Smooth muscle cell (in vitro differentiated cells): ENCODE data around the gene IGSF21. TPM values are rescaled to one million over a fixed set of nuclear protein-coding genes. Genes with fewer than 3 reads are reported as not detected.

Source experiments
- DNase-seq: peaks from one replicate; lab custom pipeline; 2025; ENCODE audit not compliant: unreplicated experiment; lab: John Stamatoyannopoulos, UW
- H2AFZ ChIP-seq: fragments of 200-600 bp; sonication (generic); 2 replicates; pipeline ENCODE4 v1.6.0; 2016; ENCODE audit warnings: antibody characterized with exemption, low read depth, mild to moderate bottlenecking
- H3F3A ChIP-seq: fragments of 200-600 bp; sonication (generic); 2 replicates; pipeline ENCODE4 v1.6.0; 2017; ENCODE audit warnings: antibody characterized with exemption, low read depth
- H3K27ac ChIP-seq: fragments of 200-600 bp; sonication (generic); 2 replicates; pipeline ENCODE4 v1.5.1; 2016; ENCODE audit warnings: low read depth, mild to moderate bottlenecking
- H3K27me3 ChIP-seq: fragments of 200-600 bp; sonication (generic); 2 replicates; pipeline ENCODE4 v1.6.1; 2016; ENCODE audit warnings: low read depth, mild to moderate bottlenecking
- H3K36me3 ChIP-seq: fragments of 200-600 bp; sonication (generic); 2 replicates; pipeline ENCODE4 v1.5.1; 2016; ENCODE audit warnings: low read depth
- H3K4me1 ChIP-seq: fragments of 200-600 bp; sonication (generic); 2 replicates; pipeline ENCODE4 v1.5.1; 2016; ENCODE audit warnings: low read depth
- H3K4me2 ChIP-seq: fragments of 200-600 bp; sonication (generic); 2 replicates; pipeline ENCODE4 v1.6.0; 2016; ENCODE audit warnings: mild to moderate bottlenecking
- H3K4me3 ChIP-seq: fragments of 200-600 bp; sonication (generic); 2 replicates; pipeline ENCODE4 v1.5.1; 2016; ENCODE audit warnings: mild to moderate bottlenecking
- H3K79me2 ChIP-seq: fragments of 200-600 bp; sonication (generic); 2 replicates; pipeline ENCODE4 v1.6.0; 2016; ENCODE audit warnings: low read depth, mild to moderate bottlenecking
- H3K9ac ChIP-seq: fragments of 200-600 bp; sonication (generic); 2 replicates; pipeline ENCODE4 v1.6.0; 2016; ENCODE audit warnings: low read depth
- H3K9me3 ChIP-seq: fragments of 200-600 bp; sonication (generic); replicated peaks from 2 replicates; pipeline ENCODE4 v1.5.1; 2016; ENCODE audit warnings: low read depth
- H4K20me1 ChIP-seq: fragments of 200-600 bp; sonication (generic); 2 replicates; pipeline ENCODE4 v1.6.0; 2016; ENCODE audit warnings: low read depth
- CTCF ChIP-seq: fragments of 200-600 bp; sonication (generic); IDR thresholded peaks from 2 replicates; pipeline ENCODE4 v1.5.1; 2017; ENCODE audit warnings: borderline replicate concordance, mild to moderate bottlenecking, antibody characterized with exemption; ENCODE audit not compliant: insufficient read depth, poor library complexity, severe bottlenecking
- WGBS: methylation state at CpG from one replicate; pipeline ENCODE4 v1.1.7; 2016; ENCODE audit warnings: low lambda C conversion rate; 5-methylcytosine and 5-hydroxymethylcytosine counted together
- polyA plus RNA-seq: library from polyadenylated mRNA; unstranded; fragments of >200 nt; fragmentation: Nextera tagmentation; extraction: Ambion mirVana; gene quantifications from 2 replicates; pipeline ENCODE4 v1.2.1, GENCODE V29; 2016
- total RNA-seq: library from RNA; depleted of rRNA; stranded (reverse); fragments of >200 nt; gene quantifications from 2 replicates; pipeline ENCODE4 v1.2.3, GENCODE V29; 2014

The IGSF21 gene
- total and polyA plus RNA-seq, 2 experiments from 2014 or later, result not detected

DNA sequence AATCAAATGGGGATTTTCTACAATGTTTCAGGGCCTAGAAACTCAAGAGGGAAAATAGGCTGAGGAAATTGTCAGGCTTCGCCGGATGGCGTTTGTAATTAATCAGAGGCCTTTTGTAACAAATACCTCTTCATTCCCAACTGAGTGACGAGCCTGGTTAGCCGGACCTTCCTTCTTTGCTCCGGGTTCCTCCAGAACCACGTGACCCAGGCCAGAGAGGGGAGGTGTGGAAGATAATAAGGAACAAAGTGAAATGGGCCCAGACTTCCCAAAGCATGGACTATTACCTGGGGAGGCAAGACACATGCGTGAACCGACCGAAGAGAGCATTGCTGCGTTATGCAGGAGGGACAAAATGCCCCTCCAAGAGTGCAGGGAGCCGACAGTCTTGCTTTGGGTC is 7.5 kb upstream of the IGSF21 start:
- Histone ChIP-seq H2AFZ (no peak overlapping the region), H3K79me2 (no peaks in the 10 kb centered on the region), H3K9ac (no peak overlapping the region), H3K27ac (no peak overlapping the region), H3K4me3 (no peak overlapping the region), H3K36me3 (no peaks in the 10 kb centered on the region), H3K9me3 (no peaks in the 10 kb centered on the region), H3K4me2 (no peak overlapping the region), H3K27me3 (peaks cover 73% of the 10 kb centered on the region), H3K4me1 (no peaks in the 10 kb centered on the region), H3F3A (no peaks in the 10 kb centered on the region), H4K20me1 (no peaks in the 10 kb centered on the region)
- TF ChIP-seq CTCF, result no peak
- DNase-seq, result no peak
- 82% methylated on average over 12 of the region's 12 CpGs for WGBS

DNA sequence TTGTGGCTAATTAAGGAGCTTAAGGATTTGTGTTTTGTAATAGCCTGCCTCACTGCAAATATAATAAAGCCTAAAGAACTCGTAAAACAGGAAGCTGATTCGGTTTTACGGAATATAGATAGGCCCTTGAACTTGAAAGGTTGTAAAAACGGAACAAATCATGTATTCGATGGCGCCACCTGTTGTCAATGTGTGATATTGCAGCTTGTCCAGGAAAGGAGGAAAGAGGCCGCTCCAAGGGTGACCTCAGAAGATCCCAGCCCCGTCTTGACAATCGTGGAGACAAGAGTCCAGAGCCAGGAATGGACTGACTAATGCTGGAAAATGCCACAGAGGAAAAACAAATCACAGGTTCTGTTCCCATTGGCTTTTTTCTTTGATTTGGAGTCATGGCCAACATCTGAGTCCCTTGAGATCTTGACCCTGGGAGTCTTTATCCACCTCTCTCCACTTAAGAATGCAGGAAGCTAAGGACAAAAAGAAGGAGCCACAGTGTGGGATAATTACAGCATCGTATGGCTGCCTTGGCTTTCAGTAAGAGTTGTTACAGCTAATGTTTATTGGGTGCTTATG is 7.0 kb upstream of the IGSF21 start:
- no peaks in the 10 kb centered on the region for H3F3A ChIP-seq
- H4K20me1 ChIP-seq, result no peaks in the 10 kb centered on the region
- no peak overlapping the region for H3K4me2 ChIP-seq
- no peaks in the 10 kb centered on the region for H3K79me2 ChIP-seq
- no peak for DNase-seq
- no peak overlapping the region for H3K27ac ChIP-seq
- no peaks in the 10 kb centered on the region for H3K4me1 ChIP-seq
- WGBS, result 9% methylated on average over 10 of the region's 10 CpGs
- no peak overlapping the region for H3K9ac ChIP-seq
- peaks cover 73% of the 10 kb centered on the region for H3K27me3 ChIP-seq
- TF ChIP-seq CTCF, result peak; percentile 84
- H3K9me3 ChIP-seq, result no peaks in the 10 kb centered on the region
- no peak overlapping the region for H3K4me3 ChIP-seq
- no peak overlapping the region for H2AFZ ChIP-seq
- H3K36me3 ChIP-seq, result no peaks in the 10 kb centered on the region

DNA sequence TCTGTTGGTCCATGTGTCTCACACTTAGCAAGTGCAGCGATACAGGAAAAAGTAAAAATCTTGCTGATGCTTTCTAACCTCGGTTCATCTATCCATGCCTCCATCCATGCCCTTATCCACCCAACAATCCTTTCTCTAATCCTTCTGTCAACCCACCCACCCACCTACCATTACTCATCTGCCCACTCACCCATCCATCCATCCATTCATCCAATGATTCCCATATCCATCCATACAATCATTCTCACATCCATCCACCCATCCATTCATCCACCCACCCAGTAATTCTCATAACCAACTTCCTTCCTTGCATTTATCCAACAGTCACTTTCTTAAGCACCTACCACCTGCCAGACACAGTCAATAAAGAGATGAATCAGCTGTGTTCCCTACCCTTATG is 6.1 kb upstream of the IGSF21 start:
- Histone ChIP-seq H3K27ac (no peak overlapping the region), H3K4me3 (no peak overlapping the region), H3K36me3 (no peaks in the 10 kb centered on the region), H3K27me3 (peaks cover 79% of the 10 kb centered on the region), H3F3A (no peaks in the 10 kb centered on the region), H3K4me1 (no peaks in the 10 kb centered on the region), H2AFZ (no peak overlapping the region), H3K4me2 (no peak overlapping the region), H4K20me1 (no peaks in the 10 kb centered on the region), H3K79me2 (no peaks in the 10 kb centered on the region), H3K9me3 (no peaks in the 10 kb centered on the region), H3K9ac (no peak overlapping the region)
- TF ChIP-seq CTCF, result no peak
- DNase-seq, result no peak
- 74% methylated on average over 2 of the region's 2 CpGs for WGBS

DNA sequence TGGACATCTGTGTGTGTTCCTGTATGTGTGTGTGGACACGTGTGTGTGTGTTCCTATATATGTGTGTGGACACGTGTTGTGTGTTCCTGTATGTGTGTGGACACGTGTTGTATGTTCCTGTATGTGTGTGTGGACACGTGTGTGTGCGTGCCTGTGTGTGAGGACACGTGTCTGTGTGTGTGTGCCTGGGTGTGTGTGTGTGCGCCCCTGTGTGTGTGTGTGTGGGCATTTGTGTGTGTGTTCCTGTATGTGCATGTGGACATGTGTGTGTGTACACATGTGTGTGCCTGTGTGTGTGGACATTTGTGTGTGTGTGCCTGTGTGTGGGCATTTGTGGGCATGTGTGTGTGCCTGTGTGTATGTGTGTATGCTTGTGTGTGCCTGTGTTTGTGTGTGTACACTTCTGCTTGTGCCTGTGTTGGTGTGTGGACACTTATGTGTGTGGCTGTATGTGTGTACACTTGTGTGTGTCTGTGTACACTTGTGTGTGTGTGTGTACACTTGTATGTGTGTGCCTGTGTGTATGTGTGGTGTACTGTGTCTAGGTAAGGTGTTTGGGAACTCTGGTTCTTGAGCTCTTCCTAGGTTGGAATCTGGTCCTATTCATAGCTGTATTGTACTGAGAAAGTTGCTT is 3.7 kb upstream of the IGSF21 start:
- Histone ChIP-seq H3K27ac (no peak overlapping the region), H2AFZ (no peak overlapping the region), H3K4me2 (no peak overlapping the region), H3K27me3 (peaks cover 87% of the 10 kb centered on the region), H3F3A (no peaks in the 10 kb centered on the region), H3K79me2 (no peaks in the 10 kb centered on the region), H3K9me3 (no peaks in the 10 kb centered on the region), H4K20me1 (no peaks in the 10 kb centered on the region), H3K9ac (no peak overlapping the region), H3K36me3 (no peaks in the 10 kb centered on the region), H3K4me3 (no peak overlapping the region), H3K4me1 (peaks cover 5% of the 10 kb centered on the region)
- no peak for DNase-seq
- 84% methylated on average over 7 of the region's 7 CpGs for WGBS
- no peak for TF ChIP-seq CTCF
